Panc1 (cell line): ENCODE measurements around the gene PKN3. TPM values are rescaled to one million over a fixed set of nuclear protein-coding genes. Genes with fewer than 3 reads are reported as not detected.

Experiments
- ATAC-seq: fragments of 200-7000 bp; cut with Tn5 transposase; 2 replicates; pipeline ENCODE4 v1.9.1; 2020; ENCODE audit warnings: mild to moderate bottlenecking, moderate library complexity
- BruUV-seq: library from RNA; stranded (reverse); fragments of 400-500 nt; replicated peaks from 2 replicates; lab custom pipeline; 2021; lab: Mats Ljungman, UMichigan
- CTCF ChIA-PET: fragments of 300-600 bp; sonication (Branson Sonifier 250); formaldehyde crosslinking; loops from one replicate; lab custom pipeline; 2022; ENCODE audit warnings: antibody characterized with exemption; lab: Charles Lee
- POLR2A ChIA-PET: fragments of 300-600 bp; sonication (Branson Sonifier 250); formaldehyde crosslinking; loops from one replicate; lab custom pipeline; 2022; ENCODE audit warnings: antibody characterized with exemption; lab: Charles Lee
- DNase-seq: peaks from one replicate; pipeline ENCODE4 v3.0.0-alpha.2; 2010; ENCODE audit warnings: low read depth, low spot score
- H3K27ac ChIP-seq: 2 replicates; pipeline ENCODE4 v1.5.1; 2011; ENCODE audit warnings: mild to moderate bottlenecking, low read length, inconsistent platforms
- H3K27me3 ChIP-seq: fragments of 200-500 bp; sonication (Bioruptor generic); 2 replicates; pipeline ENCODE4 v1.6.0; 2014; ENCODE audit warnings: low read length, inconsistent platforms; ENCODE audit not compliant: control insufficient read depth, insufficient read depth
- H3K36me3 ChIP-seq: fragments of 200-500 bp; sonication (Bioruptor generic); 2 replicates; pipeline ENCODE4 v1.5.1; 2014; ENCODE audit warnings: inconsistent platforms, mild to moderate bottlenecking, low read length, moderate library complexity; ENCODE audit not compliant: control insufficient read depth, insufficient read depth
- H3K4me1 ChIP-seq: 2 replicates; pipeline ENCODE4 v1.5.1; 2011; ENCODE audit warnings: inconsistent platforms, mild to moderate bottlenecking, low read length, moderate library complexity; ENCODE audit not compliant: control insufficient read depth, insufficient read depth
- H3K4me3 ChIP-seq, 2 experiments: 2 replicates each; pipeline ENCODE4 v1.5.1; 2011 to 2012; ENCODE audit warnings: low read depth in 2 of 2, low read length in 2 of 2, mild to moderate bottlenecking in 2 of 2, inconsistent platforms in 1 of 2, moderate library complexity in 1 of 2
- H3K9me3 ChIP-seq: fragments of 200-500 bp; sonication (Bioruptor generic); 2 replicates; pipeline ENCODE4 v1.5.1; 2014; ENCODE audit warnings: low read depth, mild to moderate bottlenecking, inconsistent platforms, low read length, moderate library complexity; ENCODE audit not compliant: control insufficient read depth, insufficient read depth
- POLR2AphosphoS5 ChIP-seq: IDR thresholded peaks from 2 replicates; pipeline ENCODE4 v1.6.1; 2012; ENCODE audit warnings: mild to moderate bottlenecking, low read depth, low read length, moderate library complexity
- REST ChIP-seq, 2 experiments: IDR thresholded peaks; 2 replicates each; pipeline ENCODE4 v1.6.1; 2011 to 2012; ENCODE audit warnings: low read depth in 2 of 2, control low read depth in 1 of 2, low read length in 1 of 2, mild to moderate bottlenecking in 1 of 2, moderate library complexity in 1 of 2; ENCODE audit not compliant: insufficient read depth in 1 of 2
- SIN3A ChIP-seq: IDR thresholded peaks from 2 replicates; pipeline ENCODE4 v1.6.1; 2012; ENCODE audit warnings: low read depth, mild to moderate bottlenecking, low read length, moderate library complexity, borderline replicate concordance; ENCODE audit not compliant: insufficient read depth
- TCF7L2 ChIP-seq: IDR thresholded peaks from 2 replicates; pipeline ENCODE4 v1.6.1; 2011; ENCODE audit warnings: mild to moderate bottlenecking, low read depth, low read length, inconsistent platforms
- in situ Hi-C: cut with HindIII; loops from 2 replicates; pipeline ENCODE4 v1.10.0; 2016; ENCODE audit warnings: low sequenced_read_pairs, low pct_unique_long_range_greater_than_20kb
- intact Hi-C: fragments of 100-400 bp; cut with micrococcal nuclease; formaldehyde crosslinking; loops from one replicate; pipeline ENCODE4 v1.10.0; 2022; ENCODE audit not compliant: unreplicated experiment
- total RNA-seq: library from RNA; stranded (reverse); gene quantifications from one replicate; pipeline ENCODE4 v1.2.1, GENCODE V29; 2021; ENCODE audit not compliant: unreplicated experiment
- TF ChIP-seq, protein P1 (sequence below): fragments of 450-650 bp; IDR thresholded peaks from 2 replicates; pipeline ENCODE4 v1.5.1; 2017; ENCODE audit warnings: mild to moderate bottlenecking

Gene PKN3
- total RNA-seq, 1 experiment from 2014 or later: 19.9 TPM

GRCh38 chr9:128712451-128713410 is 10.4 kb downstream of the PKN3 start:
- intact Hi-C loops: no loop called here
- no peak overlapping the region for H3K4me3 ChIP-seq
- no peak for TF ChIP-seq REST (IDR thresholded peaks at IDR 0.05; ENCODE audit: insufficient read depth in 1 of 2, low read depth in 2 of 2, low read length in 1 of 2)
- peak; percentile 72 for ATAC-seq
- no TSS peak for BruUV-seq
- ChIA-PET POLR2A (no interaction called here), CTCF (no interaction called here)
- no peaks in the 10 kb centered on the region; the same call in 1 of the 2 replicates for H3K36me3 ChIP-seq
- in situ Hi-C loops: no loop called here
- H3K27me3 ChIP-seq: no peaks in the 10 kb centered on the region
- no peaks in the 10 kb centered on the region for H3K4me1 ChIP-seq
- no peak for DNase-seq
- no peak overlapping the region for H3K27ac ChIP-seq
- H3K9me3 ChIP-seq: no peaks in the 10 kb centered on the region

GRCh38 chr9:128713411-128713780 is 11.1 kb downstream of the PKN3 start:
- no peaks in the 10 kb centered on the region for H3K9me3 ChIP-seq
- H3K27ac ChIP-seq: no peak overlapping the region
- ATAC-seq (no peak), DNase-seq (no peak)
- no peaks in the 10 kb centered on the region for H3K27me3 ChIP-seq
- TF ChIP-seq REST (IDR thresholded peaks at IDR 0.05; ENCODE audit: insufficient read depth in 1 of 2, low read depth in 2 of 2, low read length in 1 of 2) (no peak), SIN3A (no peak), POLR2AphosphoS5 (no peak), TCF7L2 (no peak)
- TF ChIP-seq, protein P1, sequence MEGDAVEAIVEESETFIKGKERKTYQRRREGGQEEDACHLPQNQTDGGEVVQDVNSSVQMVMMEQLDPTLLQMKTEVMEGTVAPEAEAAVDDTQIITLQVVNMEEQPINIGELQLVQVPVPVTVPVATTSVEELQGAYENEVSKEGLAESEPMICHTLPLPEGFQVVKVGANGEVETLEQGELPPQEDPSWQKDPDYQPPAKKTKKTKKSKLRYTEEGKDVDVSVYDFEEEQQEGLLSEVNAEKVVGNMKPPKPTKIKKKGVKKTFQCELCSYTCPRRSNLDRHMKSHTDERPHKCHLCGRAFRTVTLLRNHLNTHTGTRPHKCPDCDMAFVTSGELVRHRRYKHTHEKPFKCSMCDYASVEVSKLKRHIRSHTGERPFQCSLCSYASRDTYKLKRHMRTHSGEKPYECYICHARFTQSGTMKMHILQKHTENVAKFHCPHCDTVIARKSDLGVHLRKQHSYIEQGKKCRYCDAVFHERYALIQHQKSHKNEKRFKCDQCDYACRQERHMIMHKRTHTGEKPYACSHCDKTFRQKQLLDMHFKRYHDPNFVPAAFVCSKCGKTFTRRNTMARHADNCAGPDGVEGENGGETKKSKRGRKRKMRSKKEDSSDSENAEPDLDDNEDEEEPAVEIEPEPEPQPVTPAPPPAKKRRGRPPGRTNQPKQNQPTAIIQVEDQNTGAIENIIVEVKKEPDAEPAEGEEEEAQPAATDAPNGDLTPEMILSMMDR: no peak
- intact Hi-C loops: no loop called here
- no peaks in the 10 kb centered on the region for H3K4me1 ChIP-seq
- H3K36me3 ChIP-seq: no peaks in the 10 kb centered on the region; the same call in 1 of the 2 replicates
- ChIA-PET CTCF (no interaction called here), POLR2A (no interaction called here)
- in situ Hi-C loops: no loop called here
- H3K4me3 ChIP-seq: no peak overlapping the region
- no TSS peak for BruUV-seq
